ENCODE data around the gene SKA2.
"Not testable (repeated sequence)": the region's sequence is repeated elsewhere in the genome, so short reads cannot be mapped to it uniquely, and the experiment has no call there.

Gene SKA2

GRCh38 chr17:59154721-59155438, at the start of gene SKA2:
Gene SKA2, minus strand, starts transcription at chr17:59155186. Its CDS starts 23 bp downstream, at chr17:59155163.
- DNase-seq (ENCODE audit: extremely low read depth in 1 of 2, low read depth in 1 of 2): peak; percentile 87 to 97

- DNase-seq (ENCODE audit: extremely low read depth in 1 of 2, low read depth in 1 of 2): no peak
Measured at GRCh38 chr17:59202320-59202719, 47.3 kb upstream of the SKA2 start.

- no peak for DNase-seq (ENCODE audit: extremely low read depth in 1 of 2, low read depth in 1 of 2)
Measured at GRCh38 chr17:59199398-59199797, 44.4 kb upstream of the SKA2 start.

GRCh38 chr17:59193336-59193862, 38.4 kb upstream of the SKA2 start:
- DNase-seq (ENCODE audit: extremely low read depth in 1 of 2, low read depth in 1 of 2): no peak

GRCh38 chr17:59190806-59191205, 35.8 kb upstream of the SKA2 start:
- no peak for DNase-seq (ENCODE audit: extremely low read depth in 1 of 2, low read depth in 1 of 2)

- DNase-seq (ENCODE audit: extremely low read depth in 1 of 2, low read depth in 1 of 2): no peak
Measured at GRCh38 chr17:59186850-59187249, 31.9 kb upstream of the SKA2 start.

GRCh38 chr17:59185997-59186396, 31.0 kb upstream of the SKA2 start:
- DNase-seq (ENCODE audit: extremely low read depth in 1 of 2, low read depth in 1 of 2): no peak

GRCh38 chr17:59181481-59181880, 26.5 kb upstream of the SKA2 start:
- DNase-seq (ENCODE audit: extremely low read depth in 1 of 2, low read depth in 1 of 2): no peak

GRCh38 chr17:59180626-59181025, 25.6 kb upstream of the SKA2 start:
- no peak for DNase-seq (ENCODE audit: extremely low read depth in 1 of 2, low read depth in 1 of 2)

- not testable (repeated sequence) for DNase-seq (ENCODE audit: extremely low read depth in 1 of 2, low read depth in 1 of 2)
Measured at GRCh38 chr17:59179601-59180000, 24.6 kb upstream of the SKA2 start.

- no peak for DNase-seq (ENCODE audit: extremely low read depth in 1 of 2, low read depth in 1 of 2)
Measured at GRCh38 chr17:59178266-59178985, 23.4 kb upstream of the SKA2 start.

GRCh38 chr17:59175076-59175475, 20.1 kb upstream of the SKA2 start:
- DNase-seq (ENCODE audit: extremely low read depth in 1 of 2, low read depth in 1 of 2): no peak

GRCh38 chr17:59174671-59175070, 19.7 kb upstream of the SKA2 start:
- DNase-seq (ENCODE audit: extremely low read depth in 1 of 2, low read depth in 1 of 2): no peak

GRCh38 chr17:59172436-59173004, 17.5 kb upstream of the SKA2 start:
- no peak for DNase-seq (ENCODE audit: extremely low read depth in 1 of 2, low read depth in 1 of 2)

- DNase-seq (ENCODE audit: extremely low read depth in 1 of 2, low read depth in 1 of 2): no peak
Measured at GRCh38 chr17:59167571-59168001, 12.6 kb upstream of the SKA2 start.

GRCh38 chr17:59165933-59166342, 11.0 kb upstream of the SKA2 start:
- no peak for DNase-seq (ENCODE audit: extremely low read depth in 1 of 2, low read depth in 1 of 2)

- no peak for DNase-seq (ENCODE audit: extremely low read depth in 1 of 2, low read depth in 1 of 2)
Measured at GRCh38 chr17:59161477-59161876, 6.5 kb upstream of the SKA2 start.

GRCh38 chr17:59160157-59161025, 5.4 kb upstream of the SKA2 start:
- DNase-seq (ENCODE audit: extremely low read depth in 1 of 2, low read depth in 1 of 2): no peak

GRCh38 chr17:59155439-59156177, 622 bp upstream of the SKA2 start, which contains the start of gene PRR11:
Gene PRR11, plus strand, starts transcription at chr17:59155746. Its CDS starts 14,007 bp downstream, at chr17:59169753.
- DNase-seq (ENCODE audit: extremely low read depth in 1 of 2, low read depth in 1 of 2): peak; percentile 74 to 87

GRCh38 chr17:59154292-59154720, 680 bp downstream of the SKA2 start:
- no peak for DNase-seq (ENCODE audit: extremely low read depth in 1 of 2, low read depth in 1 of 2)
